Measurements from ENCODE around the gene PSME1. TPM values are rescaled to one million over a fixed set of nuclear protein-coding genes. Genes with fewer than 3 reads are reported as not detected.

PSME1 gene
- total and polyA plus RNA-seq, 10 of the 15 experiments (the other 5 are each of a cell fraction or from before 2014, with no cell fraction given) = 250 to 1,378 (median 412) TPM

GRCh38 chr14:24136684-24137528 is 912 bp downstream of the PSME1 start (continued):
- TF ChIP-seq CUX1 (IDR thresholded peaks at IDR 0.05; ENCODE audit: insufficient replicate concordance, low read depth, low read length) = no peak
- TF ChIP-seq POLR2AphosphoS2 (IDR thresholded peaks at IDR 0.05; ENCODE audit: low read depth, low read length) = no peak
- TF ChIP-seq FOXK2 (IDR thresholded peaks at IDR 0.05) = no peak
- TF ChIP-seq FOXM1 (IDR thresholded peaks at IDR 0.05; ENCODE audit: low read depth, low read length) = no peak
- peak; percentile 9 for TF ChIP-seq BCL3 (IDR thresholded peaks at IDR 0.05; ENCODE audit: borderline replicate concordance, insufficient read depth, low read depth, low read length, poor library complexity, severe bottlenecking)
- TF ChIP-seq CREM (IDR thresholded peaks at IDR 0.05; ENCODE audit: low read depth) = no peak
- no peak for TF ChIP-seq ESRRA (IDR thresholded peaks at IDR 0.05; ENCODE audit: low read length)
- TF ChIP-seq ZNF217 (IDR thresholded peaks at IDR 0.05) = no peak
- TF ChIP-seq LARP7 (IDR thresholded peaks at IDR 0.05) = 0 out of 2 replicates have a peak, but pooled peaks have one; percentile 13
- TF ChIP-seq HDGF (IDR thresholded peaks at IDR 0.05) = peak; percentile 35; the same call in 1 of the 2 replicates
- TF ChIP-seq ZNF592 (IDR thresholded peaks at IDR 0.05) = no peak
- TF ChIP-seq CHD4 (IDR thresholded peaks at IDR 0.05) = no peak
- no peak for TF ChIP-seq ATF7 (IDR thresholded peaks at IDR 0.05; ENCODE audit: low read depth)
- TF ChIP-seq YY1 (IDR thresholded peaks at IDR 0.05; ENCODE audit: low read depth, low read length) = no peak
- no peak for TF ChIP-seq SPI1 (IDR thresholded peaks at IDR 0.05; ENCODE audit: borderline replicate concordance, insufficient read depth, low read depth, low read length)
- 0 out of 2 replicates have a peak, but pooled peaks have one; percentile 15 for TF ChIP-seq CHD2 (IDR thresholded peaks at IDR 0.05; ENCODE audit: borderline replicate concordance, low read depth, low read length)
- no peak for TF ChIP-seq NR2C1 (IDR thresholded peaks at IDR 0.05)
- no peak for TF ChIP-seq TAF1 (IDR thresholded peaks at IDR 0.05; ENCODE audit: borderline replicate concordance, low read depth, low read length)
- no peak for TF ChIP-seq ZBED1 (IDR thresholded peaks at IDR 0.05; ENCODE audit: borderline replicate concordance)
